ENCODE data around the gene RNF157.
A peak's percentile ranks its signal among the peaks of the same experiment; 100 is the strongest.

The RNF157 gene

DNA sequence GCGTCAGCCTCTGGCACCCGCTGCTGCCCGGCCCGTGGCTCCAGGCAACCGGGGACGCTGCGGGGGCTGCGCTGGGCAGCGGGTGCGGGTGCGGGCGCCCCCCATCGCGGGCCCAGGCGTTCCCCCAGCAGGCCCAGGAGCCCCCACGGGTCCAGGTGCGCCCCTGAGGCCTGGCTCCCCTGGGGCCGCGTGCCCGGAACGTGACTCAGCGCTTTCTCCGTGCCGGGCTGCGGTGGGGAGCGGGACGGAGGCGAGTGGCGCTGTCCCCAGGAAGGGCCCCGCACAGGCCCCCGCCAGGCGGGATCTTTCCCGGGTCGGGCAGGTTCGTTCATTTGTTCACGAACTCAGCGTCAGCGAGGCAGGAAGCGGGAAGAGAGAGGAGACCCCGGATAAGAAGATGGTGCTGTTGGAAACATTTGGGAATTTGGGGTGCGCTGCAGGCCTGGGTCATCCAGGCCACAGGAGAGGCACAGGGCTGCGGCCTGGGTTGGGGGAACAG, 118.3 kb downstream of the RNF157 start:
- peak; percentile 41 for DNase-seq

DNA sequence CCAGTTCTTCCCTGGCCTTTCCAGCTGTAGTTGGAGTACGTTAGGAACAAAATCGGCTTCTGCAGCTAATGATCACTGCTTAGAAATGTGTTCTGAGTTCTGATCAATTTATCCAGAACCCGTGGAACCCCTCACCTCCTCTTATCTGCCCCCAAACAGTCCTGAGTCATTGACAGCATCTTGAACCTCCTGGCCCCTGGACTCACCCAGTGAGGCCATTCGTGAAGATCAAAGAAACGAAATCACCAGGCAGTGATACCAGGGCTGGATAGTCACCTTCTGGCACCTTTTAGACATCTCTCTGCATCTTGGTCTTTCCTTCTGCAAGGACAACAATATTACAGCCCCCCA, 119.7 kb downstream of the RNF157 start:
- DNase-seq, result no peak

DNA sequence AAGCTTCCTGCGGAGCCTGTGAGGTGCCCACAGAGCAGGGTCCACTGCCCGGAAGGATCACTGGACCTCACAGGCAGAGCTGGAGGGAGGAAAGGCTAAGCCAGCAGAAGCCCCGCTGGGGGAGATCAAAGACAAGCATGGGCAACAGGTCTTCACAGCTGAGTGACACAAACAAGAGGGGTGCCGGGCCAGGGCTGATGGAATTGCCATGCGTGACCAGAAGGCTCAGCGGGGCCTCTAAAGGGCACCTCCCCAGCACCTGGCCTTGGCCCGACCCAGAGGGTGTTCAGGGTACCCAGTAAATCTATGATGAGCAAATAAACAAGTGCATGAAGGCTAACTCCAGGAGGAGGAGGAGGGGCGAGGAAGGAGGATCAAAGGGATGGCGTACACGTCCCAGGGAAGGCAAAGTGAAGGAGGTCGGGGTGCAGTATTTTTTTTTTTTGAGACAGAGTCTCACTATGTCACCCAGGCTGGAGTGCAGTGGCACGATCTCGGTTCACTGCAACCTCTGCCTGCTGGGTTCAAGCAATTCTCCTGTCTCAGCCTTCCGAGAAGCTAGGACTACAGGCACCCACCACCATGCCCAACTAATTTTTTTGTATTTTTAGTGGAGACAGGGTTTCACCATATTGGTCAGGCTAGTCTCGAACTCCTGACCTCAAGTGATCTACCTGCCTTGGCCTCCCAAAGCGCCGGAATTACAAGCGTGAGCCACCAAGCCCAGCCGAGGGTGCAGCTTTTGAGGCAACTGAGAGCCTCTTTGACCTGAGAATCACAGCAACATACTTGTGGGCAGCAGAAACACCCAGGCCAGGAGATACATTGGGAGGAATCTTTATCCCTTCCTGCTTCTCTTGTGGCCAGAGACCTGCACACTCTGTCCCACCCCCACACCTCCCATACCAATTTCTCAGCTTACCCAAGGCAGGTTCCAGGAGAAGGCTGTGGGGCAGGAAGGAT, 120.6 kb downstream of the RNF157 start:
- no peak for DNase-seq

DNA sequence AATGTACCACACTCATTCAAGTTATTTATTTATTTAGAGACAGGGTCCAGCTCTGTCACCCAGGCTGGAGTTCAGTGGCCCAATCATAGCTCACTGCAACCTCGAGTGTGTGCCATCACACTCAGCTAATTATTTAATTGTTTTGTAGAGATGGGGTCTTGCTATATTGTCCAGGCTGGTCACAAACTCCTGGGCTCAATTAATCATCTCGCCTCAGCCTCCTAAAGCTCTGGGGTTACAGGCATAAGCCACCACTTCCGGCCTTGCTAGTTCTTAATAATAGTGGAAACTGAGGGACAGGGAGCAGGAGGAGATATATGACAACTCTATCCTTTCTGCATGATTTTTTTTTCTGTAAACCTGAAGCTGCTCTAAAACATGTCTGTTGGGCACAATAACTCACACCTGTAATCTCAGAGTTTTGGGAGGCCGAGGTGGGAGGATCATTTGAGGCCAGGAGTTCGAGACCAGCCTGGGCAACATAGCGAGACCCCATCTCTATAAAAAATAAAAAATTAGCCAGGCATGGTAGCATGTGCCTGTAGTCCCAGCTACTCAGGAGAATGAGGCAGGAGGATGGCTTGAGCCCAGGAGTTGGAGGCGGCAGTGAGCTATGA, 125.0 kb downstream of the RNF157 start:
- no peak for DNase-seq

DNA sequence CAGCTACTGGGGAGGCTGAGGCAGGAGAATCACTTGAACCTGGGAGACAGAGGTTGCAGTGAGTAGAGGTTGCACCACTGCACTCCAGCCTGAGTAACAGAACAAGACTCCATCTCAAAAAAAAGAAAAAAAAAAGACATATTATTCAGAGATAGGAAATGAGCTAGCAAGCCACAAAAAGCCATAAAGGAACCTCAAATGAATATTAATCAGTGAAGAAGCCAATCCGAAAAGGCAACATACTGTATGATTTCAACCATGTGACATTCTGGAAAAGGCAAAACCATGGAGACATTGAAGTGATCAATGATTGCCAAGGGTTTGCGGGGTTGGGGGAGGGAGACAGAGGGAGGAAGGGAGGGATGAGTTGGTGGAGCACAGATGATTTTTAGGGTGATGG, 128.3 kb downstream of the RNF157 start:
- DNase-seq, result no peak

DNA sequence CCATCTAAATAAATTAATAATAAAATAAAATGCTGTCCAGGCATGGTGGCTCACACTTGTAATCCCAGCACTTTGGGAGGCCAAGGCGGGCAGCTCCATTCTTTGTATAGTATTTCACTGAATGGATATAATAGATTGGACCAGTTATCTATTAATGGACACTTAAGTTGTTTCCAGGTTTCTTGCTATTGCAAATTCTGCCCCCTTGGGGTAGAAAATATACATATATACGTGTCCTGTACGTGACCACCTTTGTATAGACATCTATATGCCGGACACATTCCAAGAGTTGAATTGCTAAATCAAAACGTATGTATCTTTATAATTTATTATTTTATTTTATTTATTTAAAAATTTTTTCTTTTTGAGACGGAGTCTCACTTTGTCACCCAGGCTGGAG, 132.8 kb downstream of the RNF157 start:
- DNase-seq, result peak; percentile 28

DNA sequence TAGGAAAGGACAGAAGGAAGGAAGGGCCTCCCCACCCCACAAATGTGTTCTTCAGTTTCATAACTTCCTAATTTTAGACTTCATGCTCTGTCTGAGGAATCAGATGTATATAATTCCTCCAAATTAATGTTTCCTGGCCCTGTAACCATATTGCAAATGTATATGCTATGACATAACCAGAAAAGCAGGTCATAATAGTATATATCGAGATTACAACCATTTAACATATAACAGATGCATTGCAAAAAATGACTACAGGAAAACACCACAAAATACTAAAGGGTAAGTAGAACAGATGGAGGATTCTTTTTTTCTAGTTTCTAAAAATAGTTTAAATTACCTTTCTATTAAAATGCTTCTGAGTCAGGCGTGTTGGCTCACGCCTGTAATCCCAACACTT, 133.6 kb downstream of the RNF157 start:
- no peak for DNase-seq

DNA sequence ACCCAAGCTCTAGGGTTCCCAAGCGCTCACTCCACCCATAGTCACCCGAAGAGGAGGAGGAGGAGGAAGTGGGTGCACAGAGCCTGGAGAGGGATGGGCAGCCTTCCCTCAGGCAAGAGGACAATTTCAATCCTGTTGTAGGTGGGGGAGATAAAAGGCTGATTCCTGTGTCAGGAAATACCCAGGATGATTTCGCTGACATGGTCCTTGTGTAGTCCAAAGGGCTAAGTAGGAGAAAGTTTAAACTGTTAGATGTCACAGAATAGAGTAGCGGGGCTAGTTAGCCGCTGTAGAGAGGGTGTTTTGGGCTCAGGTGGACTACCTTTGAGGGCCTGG, 135.4 kb downstream of the RNF157 start:
- DNase-seq, result no peak

DNA sequence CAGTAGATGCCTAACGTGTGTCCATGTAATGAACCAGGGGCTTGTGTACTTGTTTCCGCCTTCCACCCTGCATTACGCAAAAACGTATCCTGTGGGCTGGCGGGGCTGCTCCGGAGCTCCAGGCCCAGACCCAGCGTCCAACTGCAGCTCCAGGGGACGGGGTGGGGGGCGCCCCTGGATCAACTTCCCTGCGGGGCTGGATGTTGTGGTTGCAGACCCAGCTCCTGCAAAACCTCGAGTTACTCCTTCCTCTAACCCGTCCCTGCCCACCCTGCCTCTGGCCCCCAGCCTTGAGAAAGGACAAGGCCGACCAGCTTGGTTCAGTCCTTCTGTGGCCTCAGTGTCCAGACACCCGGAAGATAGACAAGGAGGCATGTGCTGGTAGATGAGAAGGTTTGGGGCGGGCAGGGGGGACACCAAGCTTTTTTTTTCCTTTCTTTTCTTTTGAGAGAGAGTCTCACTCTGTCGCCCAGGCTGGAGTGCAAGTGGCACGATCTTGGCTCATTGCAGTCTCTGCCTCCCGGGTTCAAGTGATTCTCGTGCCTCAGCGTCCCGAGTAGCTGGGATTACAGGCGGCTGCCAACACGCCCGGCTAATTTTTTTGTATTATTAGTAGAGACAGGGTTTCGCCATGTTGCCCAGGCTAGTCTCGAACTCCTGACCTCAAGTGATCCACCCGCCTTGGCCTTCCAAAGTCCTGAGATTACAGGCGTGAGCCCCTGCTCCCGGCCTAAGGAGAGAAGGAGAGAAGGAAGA, 136.0 kb downstream of the RNF157 start:
- DNase-seq, result no peak

DNA sequence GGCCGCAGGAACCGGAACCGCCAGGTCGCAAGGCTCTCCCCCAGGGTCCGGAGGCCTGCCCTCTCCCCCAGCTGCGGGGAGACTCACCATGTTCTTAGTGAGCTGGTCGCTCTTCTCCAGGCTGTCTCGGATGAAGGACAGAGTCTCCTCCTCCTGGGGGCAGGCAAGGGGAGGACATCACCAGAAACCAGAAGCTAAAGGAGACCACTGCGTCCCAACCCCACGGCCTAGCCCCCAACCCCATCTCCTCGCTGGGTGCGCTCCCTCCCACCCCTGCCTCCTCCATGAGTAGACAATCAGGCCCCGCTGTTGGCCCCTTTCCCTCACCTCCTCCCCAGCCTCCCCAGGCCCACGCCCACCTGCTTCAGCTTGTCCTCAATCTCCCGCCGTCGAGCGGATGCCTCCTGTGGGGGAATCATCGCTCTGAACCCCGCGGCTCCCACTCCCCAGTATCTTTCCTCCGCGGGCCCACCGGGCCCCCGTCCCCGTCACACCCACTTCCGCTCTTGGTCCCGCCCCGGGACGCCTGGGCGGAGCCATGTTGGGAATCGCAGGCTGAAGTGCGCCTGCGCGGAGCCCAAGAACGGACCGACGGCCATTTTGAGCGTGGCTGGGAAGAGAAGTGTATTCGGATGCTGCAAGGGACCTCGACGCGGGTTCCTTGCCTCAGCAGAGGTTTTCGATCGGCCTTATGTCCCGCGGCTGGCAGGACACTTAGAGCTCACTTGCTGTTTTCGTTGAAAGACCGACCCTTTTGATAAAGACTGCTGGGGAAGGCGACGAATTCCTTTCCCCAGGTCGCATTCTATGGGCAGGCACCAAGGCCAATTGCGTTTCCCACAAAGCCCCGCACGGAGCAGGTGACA, 136.8 kb downstream of the RNF157 start, which contains the start of gene EXOC7:
TSS of gene EXOC7 (minus strand) at position 514 of the 866 bp plus-strand sequence. CDS start at position 419, 95 bp downstream.
- DNase-seq, result peak; percentile 98

DNA sequence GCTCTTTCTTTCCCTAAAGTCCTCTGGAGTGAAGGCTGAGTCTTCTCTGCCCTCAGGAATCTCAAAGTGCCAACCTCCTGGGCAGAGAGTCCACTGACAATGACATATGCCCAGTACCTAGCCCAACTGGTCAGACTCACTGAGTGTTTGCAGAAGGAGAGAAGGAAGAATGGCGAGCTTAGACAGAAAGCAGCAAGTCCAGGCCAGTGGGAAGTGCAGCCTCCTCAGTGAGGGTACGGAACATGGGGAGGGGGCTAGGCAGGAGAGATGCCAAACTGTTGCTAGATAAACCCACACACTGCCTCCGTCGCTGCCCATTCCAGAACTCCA, 137.4 kb downstream of the RNF157 start:
- DNase-seq, result no peak

DNA sequence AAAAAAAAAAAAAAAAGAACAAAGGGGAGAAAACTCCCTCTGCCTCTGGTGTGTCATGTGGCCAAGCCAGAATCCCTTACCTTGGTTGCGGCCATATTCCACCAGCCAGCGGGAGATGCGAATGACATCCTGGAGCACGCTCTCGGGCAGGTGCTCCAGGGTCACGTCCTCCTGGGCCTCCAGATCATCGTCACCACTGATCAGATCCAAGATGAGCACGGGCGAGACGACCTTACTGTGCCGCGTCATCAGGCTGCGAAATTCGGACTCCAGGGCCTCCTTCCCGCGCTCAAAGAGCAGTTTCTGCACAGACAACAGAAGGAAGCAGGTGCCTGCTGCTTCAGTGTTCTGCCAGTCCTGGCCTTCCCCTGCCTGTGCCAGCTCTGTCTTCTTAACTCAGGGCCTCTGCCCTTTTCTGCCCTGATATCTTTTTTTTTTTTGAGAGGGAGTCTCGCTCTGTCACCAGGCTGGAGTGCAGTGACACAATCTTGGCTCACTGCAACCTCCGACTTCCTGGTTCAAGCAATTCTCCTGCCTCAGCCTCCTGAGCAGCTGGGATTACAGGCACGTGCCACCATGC, 142.5 kb downstream of the RNF157 start:
- no peak for DNase-seq

DNA sequence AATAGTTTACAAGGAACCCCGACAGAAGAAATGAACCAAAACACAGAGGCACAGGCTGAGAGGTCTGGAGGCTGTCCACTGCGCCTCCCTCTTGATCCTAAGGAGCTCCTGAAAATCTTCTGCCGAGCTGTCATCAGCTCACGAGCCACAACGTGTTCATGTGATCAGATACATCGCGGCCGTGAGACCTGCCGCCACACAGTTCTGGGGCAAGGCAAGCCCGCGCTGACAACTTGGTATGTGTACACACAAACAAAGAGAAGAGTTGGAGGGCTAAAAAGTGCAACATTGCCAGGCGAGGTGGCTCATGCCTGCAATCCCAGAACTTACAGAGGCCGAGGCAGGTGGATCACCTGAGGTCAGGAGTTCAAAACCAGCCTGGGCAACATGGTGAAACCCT, 144.3 kb downstream of the RNF157 start:
- DNase-seq, result no peak

DNA sequence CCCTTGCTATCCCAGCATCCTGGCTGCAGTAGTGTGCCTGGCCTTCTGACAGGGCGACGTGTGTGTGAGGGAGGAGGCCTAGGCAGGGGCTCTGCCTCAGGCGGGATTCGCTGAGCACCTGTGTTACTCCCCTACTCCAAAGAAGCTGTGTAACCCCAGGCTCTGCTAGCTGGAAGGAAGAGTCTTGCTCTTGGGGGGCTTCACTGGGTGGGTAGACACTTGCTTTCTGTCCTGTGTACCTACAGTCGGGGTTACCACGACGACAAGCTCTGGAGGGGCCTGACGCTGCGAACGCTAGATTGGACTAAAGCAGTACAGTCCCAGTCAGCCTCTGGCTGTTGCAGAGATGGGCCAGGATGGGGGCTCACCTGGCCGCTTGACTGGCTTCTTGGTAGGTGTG, 146.2 kb downstream of the RNF157 start:
- no peak for DNase-seq

DNA sequence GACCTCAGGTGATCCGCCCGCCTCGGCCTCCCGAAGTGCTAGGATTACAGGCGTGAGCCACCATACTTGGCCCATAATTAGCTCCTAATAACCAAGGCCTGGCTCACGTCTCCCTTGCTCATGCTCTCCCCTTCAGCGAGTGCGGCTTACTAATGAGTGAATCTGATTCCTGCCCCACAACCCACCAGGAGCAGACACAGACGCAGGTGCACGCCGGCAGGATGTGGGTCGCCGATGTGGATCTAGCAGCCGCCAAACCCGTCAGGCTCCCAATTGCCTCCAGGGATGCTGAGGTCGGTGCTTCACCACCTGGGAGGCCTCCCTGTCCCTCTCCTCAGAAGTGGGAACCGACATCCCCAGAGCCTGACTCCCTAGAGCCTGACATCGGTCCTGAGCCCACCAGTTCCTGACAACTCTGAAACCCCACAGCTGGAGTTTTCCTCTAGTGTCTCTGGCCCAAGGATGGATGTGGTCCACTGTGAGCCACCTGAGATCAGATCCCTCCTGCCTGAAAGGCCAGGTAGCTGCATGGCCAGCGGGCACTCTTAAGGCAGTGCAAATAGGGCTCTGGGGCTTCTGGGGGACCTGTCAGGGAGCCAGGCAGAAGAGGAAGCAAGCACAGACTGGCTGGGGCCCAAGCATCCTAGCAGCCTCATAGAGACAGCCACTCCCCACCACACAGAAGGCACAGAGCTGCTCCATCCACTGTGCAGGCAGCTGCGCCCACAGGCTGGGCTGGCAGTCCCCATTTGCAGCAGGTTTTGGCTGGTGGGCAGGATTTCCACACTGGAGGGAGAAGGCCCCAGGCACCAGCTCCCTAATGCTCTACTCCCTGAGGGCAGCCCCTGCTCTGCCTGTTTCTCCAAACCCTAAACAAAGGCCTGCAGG, 147.5 kb downstream of the RNF157 start:
- no peak for DNase-seq
